ENCODE results near the gene ZNF579. TPM values are rescaled to one million over a fixed set of nuclear protein-coding genes. Genes with fewer than 3 reads are reported as not detected.

ZNF579 gene
- 8.8 and 9.8 TPM in 2 replicates for total RNA-seq (2014; rRNA removed; shearing (Covaris generic))

DNA sequence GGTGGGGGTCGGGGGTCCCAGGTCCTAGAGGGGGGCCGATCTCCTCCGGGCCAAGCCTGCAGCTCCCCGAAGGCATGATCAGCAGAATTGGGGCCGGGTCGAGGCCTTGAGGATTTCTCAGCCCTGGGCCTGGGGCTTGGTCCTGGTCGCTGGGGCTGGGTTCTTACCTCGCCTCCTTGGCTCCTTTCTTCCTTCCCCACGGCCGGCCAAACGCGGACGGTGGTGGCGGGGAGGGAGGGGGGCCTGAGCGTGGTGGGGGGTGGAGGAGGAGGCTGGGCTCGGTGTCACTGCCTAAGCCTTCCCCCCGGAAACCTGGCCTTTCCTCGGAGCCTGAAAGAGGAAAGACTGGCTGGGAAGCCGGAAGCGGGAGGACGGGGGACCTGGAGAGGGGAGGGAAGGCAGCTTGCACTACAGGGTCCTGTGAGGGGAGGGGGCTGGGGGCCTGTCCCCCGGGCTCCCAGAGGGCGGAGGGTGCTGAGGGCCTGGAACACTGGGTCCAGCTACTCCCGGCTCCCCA lies at the start of gene ZNF579:
Gene ZNF579 (minus strand): TSS at position 221 of the 517 bp plus-strand sequence. CDS start 1,209 bp downstream, outside the sequence.
- peak; percentile 93 for DNase-seq (ENCODE audit: low read depth)

- DNase-seq (ENCODE audit: low read depth): no peak
Measured at GRCh38 chr19:55626350-55626749, 45.7 kb upstream of the ZNF579 start.

DNA sequence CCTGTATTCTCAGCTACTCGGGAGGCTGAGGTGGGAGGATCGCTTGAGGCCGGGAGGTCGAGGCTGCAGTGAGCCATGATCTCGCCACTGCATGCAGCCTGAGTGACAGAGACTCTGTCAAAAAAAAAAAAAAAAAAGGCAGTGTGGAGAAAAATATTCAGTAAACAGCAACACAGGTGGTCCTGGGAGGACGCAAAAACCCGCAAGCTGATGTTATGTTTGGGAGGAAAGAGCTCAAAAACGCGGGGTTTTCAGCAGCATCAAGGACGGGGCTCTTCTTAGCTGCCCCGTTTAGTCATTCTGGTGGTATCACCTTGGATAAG lies 44.3 kb upstream of the ZNF579 start:
- no peak for DNase-seq (ENCODE audit: low read depth)

DNA sequence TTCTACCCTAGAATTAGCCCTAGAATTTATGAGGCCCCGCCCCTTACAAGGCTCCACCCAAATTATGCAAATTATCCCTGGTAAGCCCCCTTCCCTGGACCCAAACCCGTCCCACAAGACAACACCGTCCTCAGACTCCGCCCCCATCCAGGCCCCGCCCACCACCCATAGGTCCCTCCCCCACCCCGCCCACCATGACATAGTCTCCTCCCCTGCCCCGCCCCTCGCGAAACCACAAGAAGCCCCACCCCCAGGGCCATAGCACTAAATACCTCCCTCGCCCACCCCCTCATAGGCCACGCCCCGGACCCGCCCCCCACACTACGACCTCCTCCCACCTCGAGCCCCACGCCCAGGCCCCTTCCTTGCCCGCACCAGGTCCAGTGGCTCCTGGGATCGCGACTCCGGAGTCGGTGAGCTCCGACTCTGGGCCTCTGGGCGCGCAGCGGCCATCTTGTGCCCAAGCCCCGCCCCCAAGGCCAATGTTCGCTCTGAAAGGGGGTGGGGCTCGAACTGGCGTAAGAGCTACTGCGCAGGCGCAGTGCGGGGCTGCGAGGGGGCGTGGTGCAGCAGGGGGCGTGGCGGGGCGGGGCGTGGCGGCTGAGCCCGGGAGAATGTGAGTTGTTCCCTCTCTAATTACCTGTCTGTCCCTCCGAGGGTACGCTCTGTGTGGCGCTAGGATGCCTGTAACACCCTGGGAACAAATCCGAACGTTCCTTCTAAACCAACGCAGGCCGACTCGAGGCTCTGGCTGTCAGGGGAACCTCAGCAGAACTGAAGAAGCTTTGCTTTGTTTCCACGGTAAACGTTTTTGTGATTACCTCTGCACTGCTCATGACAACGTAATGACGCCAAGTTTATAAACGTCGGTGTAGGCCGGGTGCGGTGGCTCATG lies 43.7 kb upstream of the ZNF579 start, which contains the start of gene ZNF784:
Gene ZNF784 (minus strand): TSS at position 458 of the 895 bp plus-strand sequence. CDS start 5 bp downstream, at position 453.
- DNase-seq (ENCODE audit: low read depth): peak; percentile 96

- no peak for DNase-seq (ENCODE audit: low read depth)
Measured at GRCh38 chr19:55623561-55623960, 42.9 kb upstream of the ZNF579 start.

DNA sequence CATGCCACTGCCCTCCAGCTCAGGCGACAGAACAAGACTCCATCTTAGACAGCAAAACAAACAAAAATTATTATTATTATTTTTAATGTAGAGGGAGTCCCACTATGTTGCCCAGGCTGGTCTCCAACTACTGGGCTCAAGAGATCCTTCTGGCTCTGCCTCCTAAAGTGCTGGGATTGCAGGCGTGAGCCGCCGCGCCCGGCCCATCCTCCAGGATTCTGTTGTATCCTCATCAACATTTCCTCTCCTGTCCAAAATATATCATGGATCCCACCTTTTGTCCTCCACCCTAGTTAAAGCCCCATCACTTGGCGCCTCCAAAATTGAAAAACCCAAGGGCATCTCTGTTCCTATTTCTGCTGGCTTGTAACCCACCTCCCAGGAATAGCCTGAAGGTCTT lies 42.5 kb upstream of the ZNF579 start:
- no peak for DNase-seq (ENCODE audit: low read depth)

- DNase-seq (ENCODE audit: low read depth): no peak
Measured at GRCh38 chr19:55622242-55622969, 41.8 kb upstream of the ZNF579 start.

- no peak for DNase-seq (ENCODE audit: low read depth)
Measured at GRCh38 chr19:55621673-55622231, 41.1 kb upstream of the ZNF579 start.

DNA sequence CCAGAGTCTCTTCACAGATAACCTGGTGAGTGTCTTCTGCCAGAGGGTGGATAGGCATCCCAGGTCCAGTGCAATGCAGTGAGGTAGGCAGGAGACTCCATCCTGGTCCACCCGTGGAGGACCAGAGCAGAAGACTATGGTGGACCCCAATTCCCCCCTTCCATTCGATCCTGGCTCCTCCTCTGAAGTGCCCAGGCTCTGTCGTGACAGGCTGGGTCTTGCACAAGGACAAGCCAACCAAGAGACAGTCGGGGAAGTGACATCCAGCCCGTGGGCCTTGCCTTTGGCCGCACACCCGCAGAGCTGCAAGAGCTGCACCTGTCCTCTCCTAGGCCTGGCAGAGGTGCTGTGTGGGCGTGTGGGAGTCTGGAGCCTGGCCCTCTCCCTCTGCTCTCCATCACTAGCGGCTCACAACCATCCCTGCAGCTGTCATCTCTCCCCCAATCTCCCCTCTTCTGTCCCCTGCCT lies 40.6 kb upstream of the ZNF579 start:
- no peak for DNase-seq (ENCODE audit: low read depth)

- no peak for DNase-seq (ENCODE audit: low read depth)
Measured at GRCh38 chr19:55620410-55621204, 40.0 kb upstream of the ZNF579 start.

GRCh38 chr19:55619286-55619685 lies 38.6 kb upstream of the ZNF579 start:
- DNase-seq (ENCODE audit: low read depth): no peak

GRCh38 chr19:55618426-55618825 lies 37.8 kb upstream of the ZNF579 start:
- no peak for DNase-seq (ENCODE audit: low read depth)

DNA sequence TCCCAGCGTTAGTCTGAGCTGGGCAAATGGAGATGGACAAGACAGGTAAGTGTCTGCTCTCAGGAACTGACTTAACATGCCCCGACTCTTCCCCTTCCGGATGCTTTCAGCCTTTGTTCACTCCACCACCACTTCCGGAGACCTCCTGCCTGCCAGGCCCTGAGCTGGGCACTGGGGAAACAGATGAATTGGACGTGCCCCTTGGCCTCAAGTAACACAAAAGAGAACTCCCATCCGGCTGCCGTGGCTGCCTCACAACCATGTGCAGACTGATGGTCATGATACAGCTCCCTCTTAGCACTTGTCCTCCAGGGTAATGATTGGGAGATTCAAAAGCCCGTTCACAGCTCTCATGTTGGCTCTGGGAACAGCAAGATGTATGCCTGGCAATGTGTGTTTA lies 36.8 kb upstream of the ZNF579 start:
- DNase-seq (ENCODE audit: low read depth): no peak

DNA sequence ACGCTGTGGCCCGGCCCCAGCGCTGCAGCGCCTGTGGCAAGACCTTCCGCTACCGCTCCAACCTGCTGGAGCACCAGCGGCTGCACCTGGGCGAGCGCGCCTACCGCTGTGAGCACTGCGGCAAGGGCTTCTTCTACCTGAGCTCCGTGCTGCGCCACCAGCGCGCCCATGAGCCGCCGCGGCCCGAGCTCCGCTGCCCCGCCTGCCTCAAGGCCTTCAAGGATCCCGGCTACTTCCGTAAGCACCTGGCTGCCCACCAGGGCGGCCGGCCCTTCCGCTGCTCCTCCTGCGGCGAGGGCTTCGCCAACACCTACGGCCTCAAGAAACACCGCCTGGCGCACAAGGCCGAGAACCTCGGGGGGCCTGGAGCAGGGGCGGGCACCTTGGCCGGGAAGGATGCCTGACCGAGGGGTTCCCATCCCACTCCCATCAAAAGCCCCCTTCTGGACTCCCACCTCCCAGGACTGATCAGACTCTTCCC lies 35.8 kb upstream of the ZNF579 start:
- DNase-seq (ENCODE audit: low read depth): no peak

GRCh38 chr19:55615543-55616394 lies 35.1 kb upstream of the ZNF579 start:
- DNase-seq (ENCODE audit: low read depth): no peak

GRCh38 chr19:55614711-55615542 lies 34.3 kb upstream of the ZNF579 start:
- no peak for DNase-seq (ENCODE audit: low read depth)

DNA sequence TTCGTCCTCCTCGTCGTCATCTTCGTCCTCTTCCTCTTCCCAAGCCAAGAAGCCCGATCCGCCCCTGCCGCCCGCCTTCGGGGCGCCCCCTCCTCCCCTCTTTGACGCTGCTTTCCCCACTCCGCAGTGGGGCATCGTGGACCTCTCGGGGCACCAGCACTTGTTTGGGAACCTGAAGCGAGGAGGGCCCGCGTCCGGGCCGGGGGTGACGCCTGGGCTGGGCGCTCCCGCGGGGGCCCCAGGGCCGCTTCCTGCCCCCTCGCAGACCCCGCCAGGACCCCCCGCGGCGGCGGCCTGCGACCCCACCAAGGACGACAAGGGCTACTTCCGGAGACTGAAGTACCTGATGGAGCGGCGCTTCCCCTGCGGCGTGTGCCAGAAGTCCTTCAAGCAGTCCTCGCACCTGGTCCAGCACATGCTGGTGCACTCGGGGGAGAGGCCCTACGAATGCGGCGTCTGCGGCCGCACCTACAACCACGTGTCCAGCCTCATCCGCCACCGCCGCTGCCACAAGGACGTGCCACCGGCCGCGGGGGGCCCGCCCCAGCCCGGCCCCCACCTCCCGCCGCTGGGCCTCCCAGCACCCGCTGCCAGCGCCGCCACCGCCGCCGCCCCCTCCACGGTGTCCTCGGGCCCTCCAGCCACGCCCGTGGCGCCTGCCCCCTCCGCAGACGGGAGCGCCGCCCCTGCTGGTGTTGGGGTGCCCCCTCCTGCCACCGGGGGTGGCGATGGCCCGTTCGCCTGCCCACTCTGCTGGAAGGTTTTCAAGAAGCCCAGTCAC lies 33.5 kb upstream of the ZNF579 start:
- DNase-seq (ENCODE audit: low read depth): no peak

GRCh38 chr19:55613396-55613795 lies 32.7 kb upstream of the ZNF579 start:
- DNase-seq (ENCODE audit: low read depth): no peak

Measured in Daoy (cell line).